Activated CD4-positive, alpha-beta T cell treated with anti-CD3 and anti-CD28 coated beads for 48 hours (primary cell): ENCODE measurements around the gene CADM2.
"Not testable (repeated sequence)": the region's sequence is repeated elsewhere in the genome, so short reads cannot be mapped to it uniquely, and the experiment has no call there.

ENCODE experiments used
- DNase-seq: peaks from one replicate; pipeline ENCODE4 v3.0.0-alpha.2; 2020

The CADM2 gene

GRCh38 chr3:85081191-85081906 lies 122.6 kb downstream of the CADM2 start:
- DNase-seq = no peak

- no peak for DNase-seq
These were observed 131.7 kb downstream of the CADM2 start for GRCh38 chr3:85090495-85090894.

GRCh38 chr3:85100316-85100715 lies 141.5 kb downstream of the CADM2 start:
- DNase-seq = no peak

GRCh38 chr3:85102781-85103180 lies 144.0 kb downstream of the CADM2 start:
- no peak for DNase-seq

GRCh38 chr3:85110393-85110792 lies 151.6 kb downstream of the CADM2 start:
- no peak for DNase-seq

GRCh38 chr3:85120879-85121278 lies 162.1 kb downstream of the CADM2 start:
- no peak for DNase-seq

GRCh38 chr3:85132864-85133263 lies 174.1 kb downstream of the CADM2 start:
- not testable (repeated sequence) for DNase-seq

- not testable (repeated sequence) for DNase-seq
These were observed 175.1 kb downstream of the CADM2 start for GRCh38 chr3:85133691-85134420.

GRCh38 chr3:85142626-85143025 lies 183.8 kb downstream of the CADM2 start:
- DNase-seq = no peak

GRCh38 chr3:85148036-85148435 lies 189.2 kb downstream of the CADM2 start:
- no peak for DNase-seq

GRCh38 chr3:85151555-85151954 lies 192.8 kb downstream of the CADM2 start:
- no peak for DNase-seq

GRCh38 chr3:85153279-85153678 lies 194.5 kb downstream of the CADM2 start:
- not testable (repeated sequence) for DNase-seq

GRCh38 chr3:85159376-85159775 lies 200.6 kb downstream of the CADM2 start:
- no peak for DNase-seq

- peak; percentile 3 for DNase-seq
These were observed 202.8 kb downstream of the CADM2 start for GRCh38 chr3:85161544-85161943.

GRCh38 chr3:85162905-85163304 lies 204.1 kb downstream of the CADM2 start:
- DNase-seq = no peak

GRCh38 chr3:85164436-85164835 lies 205.6 kb downstream of the CADM2 start:
- no peak for DNase-seq

- DNase-seq = no peak
These were observed 208.8 kb downstream of the CADM2 start for GRCh38 chr3:85167576-85167975.

GRCh38 chr3:85170646-85171045 lies 211.9 kb downstream of the CADM2 start:
- no peak for DNase-seq

- DNase-seq = no peak
These were observed 213.2 kb downstream of the CADM2 start for GRCh38 chr3:85171976-85172375.

GRCh38 chr3:85176799-85177198 lies 218.0 kb downstream of the CADM2 start:
- DNase-seq = no peak

- DNase-seq = no peak
These were observed 224.4 kb downstream of the CADM2 start for GRCh38 chr3:85182975-85183752.

GRCh38 chr3:85185495-85185894 lies 226.7 kb downstream of the CADM2 start:
- DNase-seq = no peak

GRCh38 chr3:85189731-85190130 lies 230.9 kb downstream of the CADM2 start:
- DNase-seq = no peak

- DNase-seq = no peak
These were observed 234.8 kb downstream of the CADM2 start for GRCh38 chr3:85193565-85193964.
